H1 (cell line): Measurements from ENCODE around the gene PEX5L. TPM values are rescaled to one million over a fixed set of nuclear protein-coding genes. Genes with fewer than 3 reads are reported as not detected.
A peak's percentile ranks its signal among the peaks of the same experiment; 100 is the strongest.

ENCODE experiments used
- CTCF ChIA-PET: fragments of 300-600 bp; sonication (Branson Sonifier 250); formaldehyde crosslinking; loops from one replicate; lab custom pipeline; 2021; ENCODE audit not compliant: partially characterized antibody; lab: Charles Lee
- POLR2A ChIA-PET: fragments of 300-600 bp; sonication (Branson Sonifier 250); formaldehyde crosslinking; loops from one replicate; lab custom pipeline; 2021; ENCODE audit warnings: inconsistent platforms; ENCODE audit not compliant: partially characterized antibody; lab: Charles Lee
- DNase-seq, 2 experiments: peaks; one replicate each; pipeline versions ENCODE4 v3.0.0 to v3.0.0-alpha.2; 2010 to 2022; ENCODE audit warnings: low spot score in 2 of 2, low read depth in 1 of 2, mixed read lengths in 1 of 2
- FAIRE-seq: peaks from 2 replicates; lab custom pipeline; 2011; peaks lifted over from hg19 to GRCh38; lab: Jason Lieb, UNC
- H2AFZ ChIP-seq: 2 replicates; pipeline ENCODE4 v1.8.1; 2012; ENCODE audit warnings: low read length, inconsistent platforms
- H2AK5ac ChIP-seq: 2 replicates; pipeline ENCODE4 v1.6.1; 2013; ENCODE audit warnings: low read depth, low read length
- H2BK120ac ChIP-seq: replicated peaks from 2 replicates; pipeline ENCODE3; 2013; ENCODE audit warnings: low read depth, low read length, inconsistent platforms
- H2BK12ac ChIP-seq: 2 replicates; pipeline ENCODE4 v1.6.1; 2013; ENCODE audit warnings: low read depth, low read length
- H2BK15ac ChIP-seq: 2 replicates; pipeline ENCODE4 v1.6.1; 2013; ENCODE audit warnings: low read length
- H2BK20ac ChIP-seq: 2 replicates; pipeline ENCODE4 v1.6.1; 2013; ENCODE audit warnings: low read length
- H2BK5ac ChIP-seq: 2 replicates; pipeline ENCODE4 v1.6.1; 2013; ENCODE audit warnings: low read depth, low read length
- H3K14ac ChIP-seq: 2 replicates; pipeline ENCODE4 v1.6.1; 2013; ENCODE audit warnings: inconsistent platforms; ENCODE audit not compliant: insufficient read length
- H3K18ac ChIP-seq: 2 replicates; pipeline ENCODE4 v1.6.1; 2013; ENCODE audit warnings: low read length; ENCODE audit errors: extremely low read depth
- H3K23ac ChIP-seq: 2 replicates; pipeline ENCODE4 v1.6.1; 2013; ENCODE audit warnings: inconsistent platforms; ENCODE audit not compliant: insufficient read length
- H3K23me2 ChIP-seq: 2 replicates; pipeline ENCODE4 v1.6.1; 2013; ENCODE audit warnings: low read depth, low read length
- H3K27ac ChIP-seq: 2 replicates; pipeline ENCODE4 v1.6.1; 2011; ENCODE audit warnings: low read depth, low read length, inconsistent platforms
- H3K27me3 ChIP-seq, 4 experiments: replicated peaks in 1 of 4; 1 replicate in 1 of 4; 2 replicates in 3 of 4; pipeline versions ENCODE4 v1.6.1 to v1.8.1; 2011 to 2013; ENCODE audit warnings: low read length in 3 of 4, mild to moderate bottlenecking in 3 of 4, inconsistent platforms in 2 of 4, mixed read lengths in 2 of 4, moderate library complexity in 1 of 4; ENCODE audit not compliant: control insufficient read depth in 3 of 4, insufficient read depth in 3 of 4; ENCODE audit errors: extremely low read depth in 1 of 4
- H3K36me3 ChIP-seq, 4 experiments: 2 replicates each; pipeline versions ENCODE4 v1.6.1 to v1.8.1; 2011 to 2013; ENCODE audit warnings: mild to moderate bottlenecking in 4 of 4, low read length in 3 of 4, moderate library complexity in 2 of 4, control low read depth in 1 of 4, inconsistent platforms in 1 of 4; ENCODE audit not compliant: insufficient read depth in 4 of 4, control insufficient read depth in 2 of 4
- H3K4ac ChIP-seq: replicated peaks from 2 replicates; pipeline ENCODE3; 2013; ENCODE audit warnings: low read length, low read depth, mixed read lengths, inconsistent platforms; ENCODE audit not compliant: insufficient read length
- H3K4me1 ChIP-seq, 4 experiments: replicated peaks in 1 of 4; 1 replicate in 1 of 4; 2 replicates in 3 of 4; pipeline versions ENCODE4 v1.6.1 to v1.8.1; 2011 to 2013; ENCODE audit warnings: low read length in 3 of 4, inconsistent platforms in 2 of 4, mixed read lengths in 1 of 4; ENCODE audit not compliant: insufficient read depth in 4 of 4, control insufficient read depth in 3 of 4
- H3K4me2 ChIP-seq, 2 experiments: 2 replicates each; pipeline versions ENCODE4 v1.6.1 to v1.8.1; 2011 to 2013; ENCODE audit warnings: low read depth in 2 of 2, low read length in 2 of 2, control low read depth in 1 of 2, inconsistent platforms in 1 of 2, mild to moderate bottlenecking in 1 of 2; ENCODE audit not compliant: insufficient read depth in 1 of 2
- H3K4me3 ChIP-seq, 4 experiments: fragments of 200-600, 300-600 bp in 1 of 4; sonication (generic), shearing (Covaris generic), sonication (Bioruptor Twin) in 1 of 4; 2 replicates each; pipeline versions ENCODE4 v1.5.1 to v1.8.1; 2011 to 2016; ENCODE audit warnings: low read length in 4 of 4, low read depth in 3 of 4, control low read depth in 2 of 4, inconsistent platforms in 2 of 4, mild to moderate bottlenecking in 2 of 4, mixed read lengths in 1 of 4, moderate library complexity in 1 of 4; ENCODE audit not compliant: insufficient read depth in 2 of 4; ENCODE audit errors: extremely low read depth in 1 of 4
- H3K56ac ChIP-seq: replicated peaks from 2 replicates; pipeline ENCODE3; 2013; ENCODE audit warnings: low read depth, mild to moderate bottlenecking, mixed read lengths, low read length, inconsistent platforms; ENCODE audit not compliant: insufficient read length
- H3K79me1 ChIP-seq: 2 replicates; pipeline ENCODE4 v1.6.1; 2013; ENCODE audit warnings: low read depth, low read length, control low read depth
- H3K79me2 ChIP-seq, 2 experiments: 2 replicates each; pipeline versions ENCODE4 v1.6.1 to v1.8.1; 2012 to 2013; ENCODE audit warnings: low read length in 2 of 2, mild to moderate bottlenecking in 2 of 2, inconsistent platforms in 1 of 2; ENCODE audit not compliant: insufficient read depth in 2 of 2, control insufficient read depth in 1 of 2
- H3K9ac ChIP-seq, 4 experiments: replicated peaks in 1 of 4; 1 replicate in 1 of 4; 2 replicates in 3 of 4; pipeline versions ENCODE4 v1.6.1 to v1.8.1; 2011 to 2013; ENCODE audit warnings: low read depth in 3 of 4, low read length in 3 of 4, control low read depth in 2 of 4, mild to moderate bottlenecking in 2 of 4, moderate library complexity in 2 of 4, inconsistent platforms in 1 of 4; ENCODE audit errors: extremely low read depth in 1 of 4
- H3K9me3 ChIP-seq, 2 experiments: 2 replicates each; pipeline versions ENCODE4 v1.6.1 to v1.8.1; 2012 to 2013; ENCODE audit warnings: mild to moderate bottlenecking in 2 of 2, moderate library complexity in 2 of 2, control low read depth in 1 of 2, inconsistent platforms in 1 of 2, low read depth in 1 of 2, low read length in 1 of 2, mixed read lengths in 1 of 2; ENCODE audit not compliant: insufficient read depth in 2 of 2
- H4K20me1 ChIP-seq, 2 experiments: replicated peaks in 1 of 2; 2 replicates each; pipeline versions ENCODE3 to v1.8.1; 2011 to 2013; ENCODE audit warnings: inconsistent platforms in 2 of 2, low read length in 2 of 2, mild to moderate bottlenecking in 1 of 2; ENCODE audit not compliant: insufficient read depth in 2 of 2, control insufficient read depth in 1 of 2
- H4K5ac ChIP-seq: 2 replicates; pipeline ENCODE4 v1.6.1; 2013; ENCODE audit warnings: low read length, low read depth, mixed read lengths, inconsistent platforms; ENCODE audit not compliant: insufficient read length
- H4K8ac ChIP-seq: 2 replicates; pipeline ENCODE4 v1.8.0; 2013; ENCODE audit warnings: mild to moderate bottlenecking, moderate library complexity, low read length, inconsistent platforms; ENCODE audit not compliant: insufficient read depth; ENCODE audit errors: extremely low read depth
- H4K91ac ChIP-seq: replicated peaks from 2 replicates; pipeline ENCODE3; 2013; ENCODE audit warnings: low read length, mixed read lengths, inconsistent platforms; ENCODE audit not compliant: insufficient read length
- CEBPB ChIP-seq: IDR thresholded peaks from 2 replicates; pipeline ENCODE4 v1.6.1; 2012; ENCODE audit warnings: low read depth, low read length
- WGBS, 2 experiments: shearing (Covaris generic) in 1 of 2; methylation state at CpG; one replicate each; pipeline versions ENCODE4 v1.1.6 to v1.1.7; 2013 to 2015; ENCODE audit warnings: low lambda C conversion rate in 2 of 2, mixed read lengths in 2 of 2, inconsistent platforms in 1 of 2, low coverage in 1 of 2, missing lambda C conversion rate in 1 of 2; ENCODE audit not compliant: insufficient replicate concordance in 2 of 2, insufficient coverage in 1 of 2, insufficient read length in 1 of 2; ENCODE audit errors: extremely low coverage in 1 of 2, missing lambda C conversion rate in 1 of 2; 5-methylcytosine and 5-hydroxymethylcytosine counted together
- polyA plus RNA-seq, 7 experiments: library from polyadenylated mRNA; depleted of rRNA in 3 of 7; stranded (reverse) in 5 of 7; unstranded in 2 of 7; fragments of >200 nt in 5 of 7; fragments of 200-250 nt in 2 of 7; gene quantifications; 1 replicate in 5 of 7; 2 replicates in 1 of 7; 4 replicates in 1 of 7; pipeline versions ENCODE4 v1.2.1 to v1.2.3, GENCODE V29; 2011 to 2013; ENCODE audit warnings: missing spikeins in 2 of 7, mixed read lengths in 2 of 7
- total RNA-seq: library from RNA; stranded (reverse); fragmentation: NEBNext Ultra II Directional; extraction: Animal tissue kit (Norgen Biotek cat#: 25700); gene quantifications from 2 replicates; pipeline ENCODE4 v1.2.1, GENCODE V29; 2021

The PEX5L gene
- total and polyA plus RNA-seq, 2 of the 8 experiments (the other 6 are each of a cell fraction or from before 2014, with no cell fraction given): 0.80 to 4.2 TPM

GRCh38 chr3:179884136-179884535, 152.6 kb downstream of the PEX5L start:
- TF ChIP-seq CEBPB: no peak
- ChIA-PET CTCF (interaction anchor here (1.1 to 4.2 kb wide), 5 partner anchors 9 to 45 kb away, joined by 4 to 25 read pairs (median 6); no protein-coding TSS in a partner anchor), POLR2A (interaction anchor here (0.9 kb wide), 1 partner anchor 152 kb away, joined by 3 read pairs; the partner anchor contains the start of gene PEX5L)
- H2BK12ac ChIP-seq: no peak overlapping the region
- H3K4me1 ChIP-seq: peaks cover 0 to 24% (median 22%) of the 10 kb centered on the region in 4 experiments; a peak in 3 of 7 replicates
- H3K9me3 ChIP-seq: no peaks in the 10 kb centered on the region
- no peak for FAIRE-seq
- H2BK15ac ChIP-seq: no peak overlapping the region
- no peak overlapping the region for H2BK5ac ChIP-seq
- H2AK5ac ChIP-seq: no peak overlapping the region
- H3K4ac ChIP-seq: no peak overlapping the region
- no peak overlapping the region for H4K91ac ChIP-seq
- no peak overlapping the region for H3K9ac ChIP-seq
- H3K79me2 ChIP-seq: no peaks in the 10 kb centered on the region
- H3K27me3 ChIP-seq: no peaks in the 10 kb centered on the region
- H3K4me2 ChIP-seq: no peak overlapping the region
- no peak overlapping the region for H3K4me3 ChIP-seq
- H4K20me1 ChIP-seq: no peaks in the 10 kb centered on the region
- H3K79me1 ChIP-seq: no peaks in the 10 kb centered on the region
- no peak overlapping the region for H3K56ac ChIP-seq
- H3K36me3 ChIP-seq: no peaks in the 10 kb centered on the region
- no peak overlapping the region for H4K5ac ChIP-seq
- no peak overlapping the region for H2BK120ac ChIP-seq
- no peak overlapping the region for H2AFZ ChIP-seq
- 75% methylated on average over 1 of the region's 1 CpG; no CpG with 5 or more reads in 1 of the 2 experiments for WGBS, 2 experiments
- no peak overlapping the region for H3K18ac ChIP-seq
- H3K27ac ChIP-seq: no peak overlapping the region
- no peak overlapping the region for H4K8ac ChIP-seq
- H3K23ac ChIP-seq: no peak overlapping the region
- H3K23me2 ChIP-seq: no peaks in the 10 kb centered on the region
- DNase-seq: no peak
- no peak overlapping the region for H3K14ac ChIP-seq
- H2BK20ac ChIP-seq: 0 out of 2 replicates have a peak overlapping the region, but pooled peaks have one; percentile 29
